HEK293 (cell line): Measurements from ENCODE around the gene EREG.

Experiments used
- CTCF ChIA-PET: fragments of 350-600 bp; formaldehyde crosslinking; extraction: SDS; loops from one replicate; lab custom pipeline; 2021; ENCODE audit warnings: antibody characterized with exemption; lab: Yijun Ruan, JAX
- POLR2A ChIA-PET: fragments of 300-600 bp; formaldehyde crosslinking; extraction: SDS; loops from one replicate; lab custom pipeline; 2020; ENCODE audit warnings: antibody characterized with exemption, inconsistent platforms; lab: Yijun Ruan, JAX
- H3K27ac ChIP-seq: fragments of 200-500 bp; sonication (Bioruptor generic); 2 replicates; pipeline ENCODE4 v1.5.1; 2014; ENCODE audit warnings: low read depth, low read length, control low read depth, inconsistent platforms; ENCODE audit errors: extremely low read depth
- H3K36me3 ChIP-seq, 2 experiments: fragments of 200-500 bp in 1 of 2; sonication (Bioruptor generic) in 1 of 2; 1 replicate in 1 of 2; 2 replicates in 1 of 2; pipeline ENCODE4 v1.5.1; 2014 to 2017; ENCODE audit warnings: inconsistent platforms in 2 of 2, low read length in 2 of 2; ENCODE audit not compliant: control insufficient read depth in 2 of 2, insufficient read depth in 1 of 2
- H3K4me1 ChIP-seq: fragments of 200-500 bp; sonication (Bioruptor generic); 2 replicates; pipeline ENCODE4 v1.5.1; 2014; ENCODE audit warnings: mild to moderate bottlenecking, low read length, inconsistent platforms; ENCODE audit not compliant: control insufficient read depth, insufficient read depth
- H3K4me3 ChIP-seq: 2 replicates; pipeline ENCODE4 v1.5.1; 2011; ENCODE audit warnings: low read depth, mild to moderate bottlenecking, control low read depth, low read length, moderate library complexity
- H3K9me3 ChIP-seq: fragments of 200-500 bp; sonication (Bioruptor generic); 2 replicates; pipeline ENCODE4 v1.5.1; 2014; ENCODE audit warnings: low read depth, low read length, inconsistent platforms; ENCODE audit not compliant: control insufficient read depth, insufficient read depth
- ATF2 ChIP-seq: fragments of 450-650 bp; formaldehyde crosslinking; IDR thresholded peaks from 2 replicates; pipeline ENCODE4 v1.5.1; 2016; ENCODE audit warnings: missing biosample characterization, missing genetic modification characterization, low read depth
- BCL11B ChIP-seq: fragments of 450-650 bp; formaldehyde crosslinking; IDR thresholded peaks from 2 replicates; pipeline ENCODE4 v1.5.1; 2016; ENCODE audit warnings: low read depth, missing biosample characterization, missing genetic modification characterization
- KLF1 ChIP-seq: fragments of 450-650 bp; formaldehyde crosslinking; IDR thresholded peaks from 2 replicates; pipeline ENCODE4 v1.5.1; 2016; ENCODE audit warnings: missing biosample characterization, missing genetic modification characterization
- KLF16 ChIP-seq: fragments of 450-650 bp; formaldehyde crosslinking; IDR thresholded peaks from 2 replicates; pipeline ENCODE4 v1.5.1; 2017; ENCODE audit warnings: missing biosample characterization, missing genetic modification characterization
- KLF8 ChIP-seq: fragments of 450-650 bp; formaldehyde crosslinking; IDR thresholded peaks from 2 replicates; pipeline ENCODE4 v1.5.1; 2016; ENCODE audit warnings: missing biosample characterization, missing genetic modification characterization
- SP2 ChIP-seq: fragments of 450-650 bp; formaldehyde crosslinking; IDR thresholded peaks from 2 replicates; pipeline ENCODE4 v1.5.1; 2016; ENCODE audit warnings: missing biosample characterization, missing genetic modification characterization
- SP7 ChIP-seq: fragments of 450-650 bp; formaldehyde crosslinking; IDR thresholded peaks from 2 replicates; pipeline ENCODE4 v1.5.1; 2016; ENCODE audit warnings: missing biosample characterization, missing genetic modification characterization
- TCF7L2 ChIP-seq: IDR thresholded peaks from 2 replicates; pipeline ENCODE4 v1.6.1; 2011; ENCODE audit warnings: low read depth, mild to moderate bottlenecking, inconsistent platforms, low read length, moderate library complexity, borderline replicate concordance
- WT1 ChIP-seq: fragments of 450-650 bp; formaldehyde crosslinking; IDR thresholded peaks from 2 replicates; pipeline ENCODE4 v1.5.1; 2016; ENCODE audit warnings: missing biosample characterization, missing genetic modification characterization
- ZBTB48 ChIP-seq: fragments of 450-650 bp; formaldehyde crosslinking; IDR thresholded peaks from 2 replicates; pipeline ENCODE4 v1.5.1; 2016; ENCODE audit warnings: missing biosample characterization, missing genetic modification characterization
- ZFHX2 ChIP-seq: fragments of 450-650 bp; formaldehyde crosslinking; conservative IDR thresholded peaks from 2 replicates; pipeline ENCODE4 v1.5.1; 2016; ENCODE audit warnings: missing biosample characterization, missing genetic modification characterization
- ZFP37 ChIP-seq: fragments of 450-650 bp; formaldehyde crosslinking; IDR thresholded peaks from 2 replicates; pipeline ENCODE4 v1.5.1; 2016; ENCODE audit warnings: missing biosample characterization, missing genetic modification characterization
- ZFP41 ChIP-seq: fragments of 450-650 bp; formaldehyde crosslinking; IDR thresholded peaks from 2 replicates; pipeline ENCODE4 v1.5.1; 2016; ENCODE audit warnings: missing biosample characterization, missing genetic modification characterization, borderline replicate concordance
- ZNF138 ChIP-seq: fragments of 450-650 bp; formaldehyde crosslinking; IDR thresholded peaks from 2 replicates; pipeline ENCODE4 v1.5.1; 2016; ENCODE audit warnings: missing biosample characterization, missing genetic modification characterization, borderline replicate concordance
- ZNF169 ChIP-seq: fragments of 450-650 bp; formaldehyde crosslinking; IDR thresholded peaks from 2 replicates; pipeline ENCODE4 v1.5.1; 2016; ENCODE audit warnings: missing biosample characterization, missing genetic modification characterization
- ZNF175 ChIP-seq: fragments of 450-650 bp; formaldehyde crosslinking; IDR thresholded peaks from 2 replicates; pipeline ENCODE4 v1.5.1; 2016; ENCODE audit warnings: missing biosample characterization, missing genetic modification characterization
- ZNF202 ChIP-seq: fragments of 450-650 bp; formaldehyde crosslinking; IDR thresholded peaks from 2 replicates; pipeline ENCODE4 v1.5.1; 2016; ENCODE audit warnings: missing biosample characterization, missing genetic modification characterization, borderline replicate concordance
- ZNF292 ChIP-seq: fragments of 450-650 bp; formaldehyde crosslinking; IDR thresholded peaks from 2 replicates; pipeline ENCODE4 v1.5.1; 2016; ENCODE audit warnings: low read depth, missing biosample characterization, missing genetic modification characterization, borderline replicate concordance
- ZNF302 ChIP-seq: fragments of 450-650 bp; formaldehyde crosslinking; IDR thresholded peaks from 2 replicates; pipeline ENCODE4 v1.5.1; 2016; ENCODE audit warnings: missing biosample characterization, missing genetic modification characterization, low read depth
- ZNF350 ChIP-seq: fragments of 450-650 bp; formaldehyde crosslinking; IDR thresholded peaks from 2 replicates; pipeline ENCODE4 v1.5.0; 2017; ENCODE audit warnings: missing biosample characterization, mild to moderate bottlenecking, missing genetic modification characterization
- ZNF398 ChIP-seq: fragments of 450-650 bp; formaldehyde crosslinking; IDR thresholded peaks from 2 replicates; pipeline ENCODE4 v1.5.1; 2017; ENCODE audit warnings: missing biosample characterization, missing genetic modification characterization
- ZNF48 ChIP-seq: fragments of 450-650 bp; formaldehyde crosslinking; IDR thresholded peaks from 2 replicates; pipeline ENCODE4 v1.5.1; 2016; ENCODE audit warnings: missing biosample characterization, missing genetic modification characterization
- ZNF548 ChIP-seq: fragments of 450-650 bp; formaldehyde crosslinking; IDR thresholded peaks from 2 replicates; pipeline ENCODE4 v1.5.1; 2016; ENCODE audit warnings: missing biosample characterization, missing genetic modification characterization
- ZNF600 ChIP-seq: fragments of 450-650 bp; formaldehyde crosslinking; IDR thresholded peaks from 2 replicates; pipeline ENCODE4 v1.5.1; 2016; ENCODE audit warnings: missing biosample characterization, missing genetic modification characterization
- ZNF624 ChIP-seq: fragments of 450-650 bp; formaldehyde crosslinking; IDR thresholded peaks from 2 replicates; pipeline ENCODE4 v1.5.1; 2017; ENCODE audit warnings: missing biosample characterization, missing genetic modification characterization
- ZNF677 ChIP-seq: fragments of 450-650 bp; IDR thresholded peaks from 2 replicates; pipeline ENCODE4 v1.5.0; 2018; ENCODE audit warnings: missing biosample characterization, mild to moderate bottlenecking, missing genetic modification characterization, moderate library complexity
- ZNF843 ChIP-seq: fragments of 450-650 bp; formaldehyde crosslinking; IDR thresholded peaks from 2 replicates; pipeline ENCODE4 v1.5.1; 2016; ENCODE audit warnings: missing biosample characterization, missing genetic modification characterization
- TF ChIP-seq, protein P1 (sequence below): fragments of 450-650 bp; formaldehyde crosslinking; IDR thresholded peaks from 2 replicates; pipeline ENCODE4 v1.5.1; 2017; ENCODE audit warnings: missing biosample characterization, missing genetic modification characterization
- TF ChIP-seq, protein P2 (sequence below): fragments of 450-650 bp; formaldehyde crosslinking; IDR thresholded peaks from 2 replicates; pipeline ENCODE4 v1.5.1; 2016; ENCODE audit warnings: missing biosample characterization, missing genetic modification characterization

The EREG gene

DNA sequence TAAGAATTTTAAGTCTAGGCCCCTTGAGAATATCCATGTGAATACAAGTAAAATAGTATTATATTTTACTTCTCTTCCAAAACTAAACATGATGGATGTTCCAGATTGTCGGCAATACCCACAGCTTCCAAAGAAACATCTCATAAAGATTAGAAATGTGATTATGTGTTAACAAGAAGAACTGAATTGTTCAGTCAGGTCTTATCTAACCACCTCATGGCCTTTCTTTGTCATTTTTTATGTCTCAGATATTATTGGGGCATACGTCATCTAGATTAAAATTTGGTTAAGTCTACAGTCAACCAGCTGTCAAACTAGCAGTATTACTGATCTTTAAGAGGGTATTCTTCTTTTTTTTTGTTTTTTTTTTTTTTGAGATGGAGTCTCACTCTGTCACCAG lies 46.7 kb upstream of the EREG start (continued):
- TF ChIP-seq, protein P1, sequence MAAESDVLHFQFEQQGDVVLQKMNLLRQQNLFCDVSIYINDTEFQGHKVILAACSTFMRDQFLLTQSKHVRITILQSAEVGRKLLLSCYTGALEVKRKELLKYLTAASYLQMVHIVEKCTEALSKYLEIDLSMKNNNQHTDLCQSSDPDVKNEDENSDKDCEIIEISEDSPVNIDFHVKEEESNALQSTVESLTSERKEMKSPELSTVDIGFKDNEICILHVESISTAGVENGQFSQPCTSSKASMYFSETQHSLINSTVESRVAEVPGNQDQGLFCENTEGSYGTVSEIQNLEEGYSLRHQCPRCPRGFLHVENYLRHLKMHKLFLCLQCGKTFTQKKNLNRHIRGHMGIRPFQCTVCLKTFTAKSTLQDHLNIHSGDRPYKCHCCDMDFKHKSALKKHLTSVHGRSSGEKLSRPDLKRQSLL (tag by site-specific recombination), result no peak
- TF ChIP-seq ATF2 (tag by site-specific recombination), result no peak
- no peak for TF ChIP-seq ZNF677 (tag by site-specific recombination)
- TF ChIP-seq ZNF843 (tag by site-specific recombination), result peak; percentile 76; the same call in 1 of the 2 replicates
- TF ChIP-seq ZNF548 (tag by site-specific recombination), result no peak
- TF ChIP-seq ZNF624 (tag by site-specific recombination), result no peak
- TF ChIP-seq ZFP41 (tag by site-specific recombination), result no peak
- TF ChIP-seq BCL11B (tag by site-specific recombination), result 0 out of 2 replicates have a peak, but pooled peaks have one; percentile 42
- no peak for TF ChIP-seq ZBTB48 (tag by site-specific recombination)
- TF ChIP-seq SP2 (tag by site-specific recombination), result no peak
- TF ChIP-seq ZNF202 (tag by site-specific recombination), result no peak
- no peak for TF ChIP-seq ZNF600
- TF ChIP-seq KLF16 (tag by site-specific recombination), result 0 out of 2 replicates have a peak, but pooled peaks have one; percentile 17
- no peak for TF ChIP-seq SP7 (tag by site-specific recombination)
- no peak for TF ChIP-seq TCF7L2
- TF ChIP-seq KLF8 (tag by site-specific recombination), result 0 out of 2 replicates have a peak, but pooled peaks have one; percentile 14
- TF ChIP-seq ZNF169 (tag by site-specific recombination), result no peak
- TF ChIP-seq, all 188 proteins: peak for 9

DNA sequence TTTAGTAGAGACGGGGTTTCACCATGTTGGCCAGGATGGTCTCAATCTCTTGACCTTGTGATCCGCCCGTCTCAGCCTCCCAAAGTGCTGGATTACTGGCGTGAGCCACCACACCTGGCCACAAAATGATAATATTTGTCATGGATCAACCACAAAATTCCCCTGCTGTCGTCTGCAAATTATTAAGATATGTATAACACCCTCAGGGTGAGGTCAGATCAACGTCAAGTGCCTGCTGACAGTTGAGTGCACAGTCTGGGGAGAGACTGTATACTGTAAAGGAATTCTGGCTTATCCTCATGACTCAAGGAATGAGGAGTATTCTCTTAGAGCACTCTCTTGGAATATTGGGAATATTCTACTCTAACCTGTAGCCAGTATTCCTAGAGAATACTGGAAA lies 45.5 kb upstream of the EREG start:
- Histone ChIP-seq H3K4me1 (no peaks in the 10 kb centered on the region), H3K4me3 (no peak overlapping the region), H3K27ac (no peak overlapping the region), H3K9me3 (no peaks in the 10 kb centered on the region), H3K36me3 (no peaks in the 10 kb centered on the region)
- ChIA-PET CTCF (interaction anchor here (0.5 to 4.8 kb wide), 12 partner anchors 13 to 785 kb away, joined by 3 to 32 read pairs (median 4); no protein-coding TSS in a partner anchor), POLR2A (no interaction called here)
- TF ChIP-seq, protein P2, sequence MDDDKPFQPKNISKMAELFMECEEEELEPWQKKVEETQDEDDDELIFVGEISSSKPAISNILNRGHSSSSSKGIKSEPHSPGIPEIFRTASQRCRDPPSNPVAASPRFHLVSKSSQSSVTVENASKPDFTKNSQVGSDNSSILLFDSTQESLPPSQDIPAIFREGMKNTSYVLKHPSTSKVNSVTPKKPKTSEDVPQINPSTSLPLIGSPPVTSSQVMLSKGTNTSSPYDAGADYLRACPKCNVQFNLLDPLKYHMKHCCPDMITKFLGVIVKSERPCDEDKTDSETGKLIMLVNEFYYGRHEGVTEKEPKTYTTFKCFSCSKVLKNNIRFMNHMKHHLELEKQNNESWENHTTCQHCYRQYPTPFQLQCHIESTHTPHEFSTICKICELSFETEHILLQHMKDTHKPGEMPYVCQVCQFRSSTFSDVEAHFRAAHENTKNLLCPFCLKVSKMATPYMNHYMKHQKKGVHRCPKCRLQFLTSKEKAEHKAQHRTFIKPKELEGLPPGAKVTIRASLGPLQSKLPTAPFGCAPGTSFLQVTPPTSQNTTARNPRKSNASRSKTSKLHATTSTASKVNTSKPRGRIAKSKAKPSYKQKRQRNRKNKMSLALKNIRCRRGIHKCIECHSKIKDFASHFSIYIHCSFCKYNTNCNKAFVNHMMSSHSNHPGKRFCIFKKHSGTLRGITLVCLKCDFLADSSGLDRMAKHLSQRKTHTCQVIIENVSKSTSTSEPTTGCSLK (tag by site-specific recombination), result no peak
- TF ChIP-seq ZNF175 (tag by site-specific recombination) (no peak), ZNF350 (no peak)

GRCh38 chr4:74320559-74321118 lies 44.3 kb upstream of the EREG start:
- Histone ChIP-seq H3K4me1 (no peaks in the 10 kb centered on the region), H3K4me3 (no peak overlapping the region), H3K36me3 (no peaks in the 10 kb centered on the region), H3K9me3 (no peaks in the 10 kb centered on the region), H3K27ac (no peak overlapping the region)
- POLR2A ChIA-PET, result no interaction called here
- CTCF ChIA-PET, result interaction anchor here (0.5 to 4.8 kb wide), 27 partner anchors 8 to 1236 kb away, joined by 3 to 32 read pairs (median 3); no protein-coding TSS in a partner anchor
- TF ChIP-seq ZNF398 (tag by site-specific recombination) (no peak), ZFP37 (tag by site-specific recombination) (no peak), ZFHX2 (tag by site-specific recombination) (peak; percentile 24; the same call in 1 of the 2 replicates), ZNF302 (tag by site-specific recombination) (no peak), ZNF624 (tag by site-specific recombination) (no peak), ZNF292 (tag by site-specific recombination) (no peak), ZNF48 (tag by site-specific recombination) (no peak), ZNF138 (tag by site-specific recombination) (no peak), KLF1 (tag by site-specific recombination) (no peak), WT1 (tag by site-specific recombination) (no peak)
